Fibroblast of skin of left biceps (primary cell): ENCODE data around the gene C11orf91.

Experiments
- DNase-seq, 2 experiments: peaks; one replicate each; pipeline ENCODE4 v3.0.0-alpha.2; 2013; ENCODE audit warnings: low read depth in 2 of 2

C11orf91 gene

DNA sequence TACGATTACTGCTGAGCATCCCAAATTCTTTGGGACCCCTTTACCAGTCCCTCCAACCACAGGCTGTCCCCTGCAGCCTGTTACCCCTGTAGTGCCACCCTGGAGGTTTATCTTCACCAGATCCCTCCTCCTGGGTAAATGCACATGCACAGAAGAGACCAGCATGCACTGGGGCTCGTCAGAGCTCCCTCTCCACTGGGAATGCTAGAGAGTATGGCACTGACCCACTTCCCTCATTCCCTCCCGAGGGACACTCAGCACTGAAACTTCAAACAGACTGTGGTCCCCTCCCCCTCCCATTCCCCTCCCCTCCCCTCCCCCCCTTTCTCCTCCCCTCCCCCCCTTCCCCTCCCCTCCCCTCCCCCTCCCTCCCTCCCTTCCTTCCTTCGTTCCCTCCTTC lies 49.1 kb downstream of the C11orf91 start:
- no peak for DNase-seq

DNA sequence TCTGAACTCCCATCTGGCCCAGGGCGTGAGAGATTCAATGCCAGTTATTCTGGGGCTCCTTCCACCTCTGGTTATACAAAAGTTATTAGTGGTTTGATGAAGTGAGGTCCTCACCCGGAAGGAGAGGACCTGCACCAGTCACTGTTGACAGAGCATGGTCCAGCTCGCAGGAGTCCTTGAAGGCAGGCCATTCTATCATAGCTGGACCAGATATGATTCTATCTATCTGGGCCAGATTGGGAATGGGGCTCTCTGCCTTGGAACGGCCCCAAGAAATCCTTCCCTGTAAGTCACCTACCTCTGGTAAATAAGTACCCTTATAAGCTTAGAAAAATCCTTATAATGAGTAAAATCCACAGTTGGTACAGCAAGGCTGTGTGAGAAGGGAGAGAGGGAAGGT lies 50.7 kb downstream of the C11orf91 start:
- no peak for DNase-seq
